Activated naive CD8-positive, alpha-beta T cell treated with anti-CD3 and anti-CD28 coated beads, Interleukin-2, amount 10 ng/mL, durations not matched to agents 7 days and 5 days (primary cell): Measurements from ENCODE around the gene ALPG. TPM values are rescaled to one million over a fixed set of nuclear protein-coding genes. Genes with fewer than 3 reads are reported as not detected.
"Not testable (repeated sequence)": the region's sequence is repeated elsewhere in the genome, so short reads cannot be mapped to it uniquely, and the experiment has no call there.

Experiments
- ATAC-seq: fragments of 150-1000 bp; cut with Tn5 transposase; one replicate; pipeline ENCODE4 v1.10.0; 2021; ENCODE audit warnings: low read depth, moderate library complexity
- POLR2A ChIA-PET: fragments of 350-600 bp; sonication (Branson Sonifier 250); formaldehyde crosslinking; loops from one replicate; lab custom pipeline; 2021; ENCODE audit warnings: antibody characterized with exemption; lab: Charles Lee
- DNase-seq: peaks from one replicate; pipeline ENCODE4 v3.0.0; 2021
- H3K27ac Mint-ChIP-seq: one replicate; pipeline ENCODE4 v1.8.0; 2022; ENCODE audit warnings: mild to moderate bottlenecking, mixed read lengths
- H3K27me3 Mint-ChIP-seq: one replicate; pipeline ENCODE4 v1.8.0; 2022; ENCODE audit warnings: mild to moderate bottlenecking, moderate library complexity, mixed read lengths
- H3K36me3 Mint-ChIP-seq: one replicate; pipeline ENCODE4 v1.8.0; 2021; ENCODE audit warnings: mild to moderate bottlenecking, mixed read lengths
- H3K4me1 Mint-ChIP-seq: one replicate; pipeline ENCODE4 v1.8.0; 2021; ENCODE audit warnings: mixed read lengths
- H3K4me3 Mint-ChIP-seq: one replicate; pipeline ENCODE4 v1.8.0; 2022; ENCODE audit warnings: mild to moderate bottlenecking, moderate library complexity, mixed read lengths
- H3K9me3 Mint-ChIP-seq: one replicate; pipeline ENCODE4 v1.8.0; 2021; ENCODE audit warnings: mixed read lengths
- total RNA-seq, 2 experiments: library from RNA; stranded (reverse); gene quantifications; one replicate each; pipeline ENCODE4 v1.2.3, GENCODE V29; 2021

Gene ALPG
- total RNA-seq, 2 experiments from 2014 or later: not detected

DNA sequence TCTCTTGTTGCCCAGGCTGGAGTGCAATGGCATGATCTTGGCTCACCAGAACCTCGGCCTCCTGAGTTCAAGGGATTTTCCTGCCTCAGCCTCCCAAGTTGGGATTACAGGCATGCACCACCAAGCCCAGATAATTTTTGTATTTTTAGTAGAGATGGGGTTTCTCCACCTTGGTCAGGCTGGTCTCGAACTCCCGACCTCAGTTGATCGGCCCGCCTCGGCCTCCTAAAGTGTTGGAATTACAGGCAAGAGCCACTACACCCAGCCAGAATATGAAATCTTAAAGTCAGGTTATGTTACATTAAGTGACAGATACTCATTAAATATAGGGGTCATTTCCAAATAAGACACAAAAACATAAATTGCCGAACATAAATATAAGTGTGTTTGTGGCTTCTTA is 12.2 kb upstream of the ALPG start:
- peaks cover 50% of the 10 kb centered on the region for H3K27me3 Mint-ChIP-seq
- not testable (repeated sequence) for H3K4me1 Mint-ChIP-seq, ATAC-seq

GRCh38 chr2:232395586-232395985 is 11.1 kb upstream of the ALPG start:
- no peak overlapping the region for H3K27ac Mint-ChIP-seq
- POLR2A ChIA-PET: no interaction called here

More for the DNA sequence above, 12.2 kb upstream of the ALPG start:
- H3K4me3 Mint-ChIP-seq, DNase-seq, H3K9me3 Mint-ChIP-seq, H3K27ac Mint-ChIP-seq, POLR2A ChIA-PET, H3K36me3 Mint-ChIP-seq: not testable (repeated sequence)

DNA sequence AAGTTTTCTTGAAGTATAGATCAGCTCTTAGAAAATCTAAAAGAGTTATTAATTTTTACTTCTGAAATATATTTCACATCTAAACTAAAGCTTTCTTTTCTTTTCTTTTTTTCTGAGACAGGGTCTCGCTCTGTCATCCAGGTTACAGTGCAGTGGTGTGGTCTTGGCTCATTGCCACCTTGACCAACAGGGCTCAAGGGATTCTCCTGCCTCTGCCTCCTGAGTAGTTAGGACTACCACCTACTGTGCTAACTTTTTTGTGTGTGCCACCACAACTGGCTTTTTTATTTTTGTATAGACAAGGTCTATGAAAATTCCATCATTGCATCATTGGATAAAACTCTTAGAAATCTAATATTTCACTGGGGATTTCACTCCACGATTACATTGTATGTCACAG is 10.0 kb upstream of the ALPG start:
- POLR2A ChIA-PET: no interaction called here
- Mint-ChIP-seq H3K27me3 (peaks cover 38% of the 10 kb centered on the region), H3K36me3 (no peaks in the 10 kb centered on the region), H3K4me3 (no peak overlapping the region), H3K27ac (no peak overlapping the region), H3K9me3 (no peaks in the 10 kb centered on the region), H3K4me1 (no peaks in the 10 kb centered on the region)
- no peak for DNase-seq
- ATAC-seq: no peak

More at GRCh38 chr2:232395586-232395985, 11.1 kb upstream of the ALPG start:
- no peak for ATAC-seq
- Mint-ChIP-seq H3K27me3 (peaks cover 43% of the 10 kb centered on the region), H3K4me1 (peaks cover 4% of the 10 kb centered on the region), H3K9me3 (no peaks in the 10 kb centered on the region), H3K4me3 (no peak overlapping the region), H3K36me3 (no peaks in the 10 kb centered on the region)
- no peak for DNase-seq

DNA sequence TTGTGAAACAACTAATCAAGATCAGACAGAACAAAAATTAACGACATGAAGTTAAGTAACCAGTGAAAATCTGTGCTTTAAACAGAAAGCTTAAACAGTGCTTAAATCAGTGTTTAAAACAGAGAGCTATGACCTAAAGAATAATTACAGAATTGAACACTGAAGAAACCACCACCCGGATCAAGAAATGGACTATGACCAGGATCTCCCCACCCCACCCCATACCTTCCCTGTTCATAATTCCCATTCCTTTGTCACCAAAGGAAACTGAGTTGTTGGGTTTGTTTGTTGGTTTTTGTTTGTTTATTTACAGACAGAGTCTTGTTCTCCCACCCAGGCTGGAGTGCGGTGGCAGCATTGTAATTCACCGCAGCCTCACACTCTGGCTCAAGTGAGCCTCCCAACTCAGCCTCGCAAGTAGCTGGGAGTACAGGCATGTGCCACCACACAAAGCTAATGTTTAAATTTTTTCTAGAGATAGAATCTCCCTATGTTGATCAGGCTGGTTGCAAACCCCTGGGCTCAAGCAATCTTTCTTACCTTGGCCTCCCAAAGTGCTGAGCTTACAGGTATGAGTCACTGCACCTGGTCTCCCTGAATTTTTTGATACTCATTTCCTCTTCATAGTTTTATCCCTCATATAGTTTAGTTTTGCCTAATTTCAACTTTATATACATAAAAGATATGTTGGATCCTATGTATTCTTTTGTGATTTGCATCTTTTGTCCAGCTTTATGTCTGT is 8.2 kb upstream of the ALPG start:
- POLR2A ChIA-PET: no interaction called here
- H3K9me3 Mint-ChIP-seq: no peaks in the 10 kb centered on the region
- H3K4me3 Mint-ChIP-seq: no peak overlapping the region
- H3K36me3 Mint-ChIP-seq: no peaks in the 10 kb centered on the region
- H3K4me1 Mint-ChIP-seq: no peaks in the 10 kb centered on the region
- H3K27me3 Mint-ChIP-seq: peaks cover 30% of the 10 kb centered on the region
- no peak for ATAC-seq
- no peak overlapping the region for H3K27ac Mint-ChIP-seq
- no peak for DNase-seq

DNA sequence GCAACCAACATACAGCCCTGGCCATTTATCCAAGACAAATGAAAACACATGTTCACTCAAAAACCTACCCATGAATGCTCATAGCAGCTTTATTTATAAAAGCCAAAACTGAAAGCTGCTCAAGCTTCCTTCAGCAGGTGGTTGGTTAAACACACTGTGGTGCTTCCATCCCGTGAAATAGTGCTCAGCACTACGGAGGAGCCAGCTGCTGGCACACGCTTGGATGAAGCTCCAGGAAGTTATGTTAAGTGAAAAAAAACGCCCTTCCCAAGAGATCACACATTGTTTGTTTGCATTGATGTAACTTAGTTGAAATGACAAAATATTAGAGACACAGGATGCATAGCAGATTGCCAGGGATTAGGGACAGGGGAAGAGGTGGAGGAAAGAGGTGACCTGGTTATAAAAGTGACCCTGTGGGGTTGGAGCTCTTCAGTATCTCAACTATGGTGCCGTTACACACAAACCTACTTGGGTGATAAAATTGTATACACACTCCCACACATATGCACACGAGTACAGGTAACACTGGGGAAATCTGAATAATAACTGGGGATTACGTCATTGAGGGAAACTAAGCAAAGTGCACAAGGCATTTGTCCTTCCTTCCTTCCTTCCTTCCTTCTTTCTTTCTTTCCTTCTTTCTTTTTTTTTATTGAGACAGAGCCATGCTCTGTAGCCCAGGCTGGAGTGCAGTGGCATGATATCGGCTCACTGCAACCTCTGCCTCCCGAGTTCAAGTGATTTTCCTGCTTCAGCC is 6.2 kb upstream of the ALPG start:
- Mint-ChIP-seq H3K27ac (no peak overlapping the region), H3K36me3 (no peaks in the 10 kb centered on the region), H3K4me3 (no peak overlapping the region)

GRCh38 chr2:232402518-232402917 is 4.1 kb upstream of the ALPG start:
- Mint-ChIP-seq H3K36me3 (no peaks in the 10 kb centered on the region), H3K9me3 (no peaks in the 10 kb centered on the region), H3K4me3 (no peak overlapping the region), H3K4me1 (peaks cover 2% of the 10 kb centered on the region), H3K27ac (no peak overlapping the region), H3K27me3 (peaks cover 14% of the 10 kb centered on the region)
- ATAC-seq (no peak), DNase-seq (no peak)
- POLR2A ChIA-PET: no interaction called here

More for the DNA sequence above, 6.2 kb upstream of the ALPG start:
- H3K4me1 Mint-ChIP-seq: peaks cover 2% of the 10 kb centered on the region
- DNase-seq: no peak
- H3K27me3 Mint-ChIP-seq: peaks cover 28% of the 10 kb centered on the region
- H3K9me3 Mint-ChIP-seq: no peaks in the 10 kb centered on the region
- no peak for ATAC-seq
- POLR2A ChIA-PET: no interaction called here

DNA sequence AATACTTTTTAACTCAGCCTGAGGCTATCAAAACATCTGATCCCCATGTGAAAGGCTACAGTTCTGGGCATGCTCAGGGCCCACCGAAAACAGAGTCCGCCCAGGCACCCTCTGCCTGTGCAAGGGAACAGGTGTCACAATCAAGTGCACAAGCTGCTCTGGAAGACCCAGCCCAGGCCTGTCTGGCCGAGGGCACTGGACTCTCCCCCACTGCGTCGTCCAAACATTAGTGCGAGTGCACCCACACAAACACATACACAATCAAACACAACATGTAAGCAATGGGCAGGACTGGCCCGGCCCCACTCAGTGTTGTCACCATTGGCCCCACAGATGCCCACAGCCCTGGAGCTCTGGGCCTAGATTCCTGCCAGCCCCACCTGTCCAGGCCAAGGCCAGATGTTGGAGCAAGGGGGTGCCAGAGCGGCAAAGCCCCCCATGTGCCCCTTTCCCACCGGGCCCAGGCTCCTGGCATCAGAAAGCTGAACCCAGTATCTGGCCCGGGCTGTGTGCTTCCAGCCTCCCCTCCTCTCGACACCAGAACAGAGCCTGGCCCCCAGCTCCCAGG is 617 bp upstream of the ALPG start:
- no peaks in the 10 kb centered on the region for H3K36me3 Mint-ChIP-seq
- DNase-seq (no peak), ATAC-seq (no peak)
- POLR2A ChIA-PET: no interaction called here
- H3K4me3 Mint-ChIP-seq: no peak overlapping the region
- H3K27ac Mint-ChIP-seq: no peak overlapping the region
- H3K4me1 Mint-ChIP-seq: peaks cover 2% of the 10 kb centered on the region
- peaks cover 10% of the 10 kb centered on the region for H3K27me3 Mint-ChIP-seq
- no peaks in the 10 kb centered on the region for H3K9me3 Mint-ChIP-seq

DNA sequence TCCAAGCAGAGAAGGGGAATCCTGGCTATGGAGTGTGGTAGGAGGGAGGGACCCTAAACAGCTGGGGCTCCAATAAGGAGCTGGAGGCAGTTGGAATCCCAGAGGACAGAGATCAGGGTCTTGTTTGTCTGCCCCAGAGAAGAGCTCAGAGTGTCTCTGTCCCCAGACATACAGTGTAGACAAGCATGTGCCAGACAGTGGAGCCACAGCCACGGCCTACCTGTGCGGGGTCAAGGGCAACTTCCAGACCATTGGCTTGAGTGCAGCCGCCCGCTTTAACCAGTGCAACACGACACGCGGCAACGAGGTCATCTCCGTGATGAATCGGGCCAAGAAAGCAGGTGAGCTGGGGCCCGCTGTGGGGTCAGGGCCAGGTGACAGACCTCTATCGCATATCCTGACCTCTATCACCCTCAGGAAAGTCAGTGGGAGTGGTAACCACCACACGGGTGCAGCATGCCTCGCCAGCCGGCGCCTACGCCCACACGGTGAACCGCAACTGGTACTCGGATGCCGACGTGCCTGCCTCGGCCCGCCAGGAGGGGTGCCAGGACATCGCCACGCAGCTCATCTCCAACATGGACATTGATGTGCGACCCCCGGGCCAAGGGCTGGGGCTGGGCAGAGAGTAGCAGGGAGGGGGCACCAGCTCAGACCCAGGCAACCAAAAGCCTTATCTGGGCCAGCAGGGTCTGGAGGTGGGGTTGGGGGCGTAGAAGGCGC is 945 bp downstream of the ALPG start:
- ATAC-seq, POLR2A ChIA-PET, H3K4me3 Mint-ChIP-seq, H3K36me3 Mint-ChIP-seq, DNase-seq, H3K9me3 Mint-ChIP-seq, H3K27ac Mint-ChIP-seq, H3K4me1 Mint-ChIP-seq: not testable (repeated sequence)
- H3K27me3 Mint-ChIP-seq: peaks cover 20% of the 10 kb centered on the region

GRCh38 chr2:232408269-232408668 is 1.6 kb downstream of the ALPG start:
- POLR2A ChIA-PET, H3K4me1 Mint-ChIP-seq, ATAC-seq, H3K36me3 Mint-ChIP-seq, H3K4me3 Mint-ChIP-seq, H3K27ac Mint-ChIP-seq, DNase-seq, H3K9me3 Mint-ChIP-seq: not testable (repeated sequence)
- H3K27me3 Mint-ChIP-seq: peaks cover 25% of the 10 kb centered on the region

- H3K27ac Mint-ChIP-seq, H3K4me1 Mint-ChIP-seq, POLR2A ChIA-PET, DNase-seq, ATAC-seq, H3K36me3 Mint-ChIP-seq, H3K4me3 Mint-ChIP-seq, H3K9me3 Mint-ChIP-seq: not testable (repeated sequence)
- peaks cover 31% of the 10 kb centered on the region for H3K27me3 Mint-ChIP-seq
Measured at GRCh38 chr2:232409617-232410016, 3.0 kb downstream of the ALPG start.

DNA sequence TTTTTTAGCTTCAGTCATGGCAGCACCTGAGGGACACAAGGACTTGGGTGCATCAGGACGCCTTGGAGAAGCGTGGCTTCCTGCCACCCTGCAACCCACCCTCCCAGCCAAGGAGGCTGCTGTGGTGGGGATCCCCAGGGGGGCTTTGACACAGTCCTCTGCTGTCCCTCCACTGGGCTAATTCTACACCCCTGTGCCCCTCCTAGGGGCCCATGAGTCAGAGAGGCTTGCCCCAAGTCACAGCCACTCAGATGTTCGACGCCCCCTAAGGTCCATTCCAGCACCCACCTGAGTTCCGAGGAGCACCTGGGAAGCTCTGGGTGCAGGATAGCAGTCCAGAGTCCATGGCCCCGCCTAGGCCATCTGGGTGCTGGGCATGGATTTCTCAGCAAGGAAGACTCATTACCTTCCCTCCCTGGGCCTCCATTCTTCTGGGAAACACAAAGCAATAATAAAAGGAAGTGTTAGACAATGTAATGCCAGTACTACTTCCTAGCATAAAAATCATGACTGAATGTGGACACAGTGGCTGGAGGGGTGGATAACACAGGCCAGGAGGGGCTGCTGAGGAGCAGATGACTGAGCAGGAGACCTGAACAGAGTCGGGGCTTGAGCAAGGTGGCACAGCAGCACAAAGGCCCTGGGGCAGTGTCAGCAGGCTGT is 3.7 kb downstream of the ALPG start:
- no peak for ATAC-seq
- peaks cover 28% of the 10 kb centered on the region for H3K27me3 Mint-ChIP-seq
- POLR2A ChIA-PET: no interaction called here
- no peaks in the 10 kb centered on the region for H3K36me3 Mint-ChIP-seq
- no peak for DNase-seq
- H3K27ac Mint-ChIP-seq: no peak overlapping the region
- no peaks in the 10 kb centered on the region for H3K9me3 Mint-ChIP-seq
- H3K4me3 Mint-ChIP-seq: no peak overlapping the region
- peaks cover 6% of the 10 kb centered on the region for H3K4me1 Mint-ChIP-seq

DNA sequence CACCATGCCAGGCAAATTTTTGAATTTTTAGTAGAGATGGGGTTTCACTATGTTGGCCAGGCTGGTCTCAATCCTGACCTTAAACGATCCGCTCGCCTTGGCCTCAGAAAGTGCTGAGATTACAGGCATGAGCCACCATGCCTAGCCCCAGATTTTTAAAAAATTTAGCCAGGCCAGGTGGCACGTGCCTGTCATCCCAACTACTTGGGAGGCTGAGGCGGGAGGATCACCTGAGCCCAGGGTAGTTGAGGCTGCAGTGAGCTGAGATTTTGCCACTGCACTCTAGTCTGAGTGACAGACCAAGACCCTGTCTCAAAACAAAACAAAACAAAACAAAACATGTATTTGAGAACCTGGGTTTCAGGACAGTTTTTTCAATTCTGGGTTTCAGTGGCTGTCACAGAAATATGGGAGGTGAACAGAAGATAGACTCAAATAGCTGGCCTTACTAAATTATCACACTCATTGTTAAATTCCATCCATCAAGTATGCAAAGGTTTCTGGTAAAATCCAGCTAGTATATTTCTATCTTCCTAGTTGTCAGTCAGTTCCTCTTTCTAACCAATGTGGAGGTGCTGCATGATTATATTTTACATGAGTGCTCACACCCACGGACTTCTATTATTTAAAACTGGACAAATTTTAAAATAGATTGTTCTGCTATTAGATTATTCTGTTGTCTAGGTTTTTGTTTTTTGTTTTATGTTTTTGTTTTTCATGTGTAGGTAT is 5.4 kb downstream of the ALPG start:
- H3K4me1 Mint-ChIP-seq: peaks cover 6% of the 10 kb centered on the region
- no peak overlapping the region for H3K27ac Mint-ChIP-seq
- peaks cover 36% of the 10 kb centered on the region for H3K27me3 Mint-ChIP-seq
- ATAC-seq (no peak), DNase-seq (no peak)
- no peak overlapping the region for H3K4me3 Mint-ChIP-seq
- POLR2A ChIA-PET: no interaction called here
- H3K9me3 Mint-ChIP-seq: no peaks in the 10 kb centered on the region
- no peaks in the 10 kb centered on the region for H3K36me3 Mint-ChIP-seq
